HuH-7.5 (cell line): Measurements from ENCODE around the gene FXYD7.
A peak's percentile ranks its signal among the peaks of the same experiment; 100 is the strongest.

Experiments used
- DNase-seq: peaks from one replicate; pipeline ENCODE4 v3.0.0; 2011; ENCODE audit warnings: low spot score

FXYD7 gene

DNA sequence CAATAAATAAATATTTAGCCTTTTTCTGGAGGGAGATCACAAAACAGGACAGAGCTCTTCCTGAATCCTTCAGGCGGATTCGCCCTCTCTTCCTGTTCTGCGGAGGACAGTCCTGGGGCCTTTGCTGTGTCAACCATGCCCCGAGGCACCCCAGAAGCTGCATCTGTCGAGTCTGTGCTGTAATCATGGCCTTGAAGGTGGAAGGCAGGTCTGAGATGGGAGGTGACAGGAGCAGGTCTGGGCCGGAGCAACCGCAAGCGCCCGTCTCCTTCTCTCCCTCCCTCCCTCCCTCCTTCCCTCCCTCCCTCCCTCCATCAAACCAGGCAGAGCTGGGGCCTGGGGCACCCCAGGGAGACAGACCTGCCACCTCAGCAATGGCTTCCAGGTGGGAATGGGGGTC lies 32.1 kb upstream of the FXYD7 start:
- DNase-seq, result no peak

DNA sequence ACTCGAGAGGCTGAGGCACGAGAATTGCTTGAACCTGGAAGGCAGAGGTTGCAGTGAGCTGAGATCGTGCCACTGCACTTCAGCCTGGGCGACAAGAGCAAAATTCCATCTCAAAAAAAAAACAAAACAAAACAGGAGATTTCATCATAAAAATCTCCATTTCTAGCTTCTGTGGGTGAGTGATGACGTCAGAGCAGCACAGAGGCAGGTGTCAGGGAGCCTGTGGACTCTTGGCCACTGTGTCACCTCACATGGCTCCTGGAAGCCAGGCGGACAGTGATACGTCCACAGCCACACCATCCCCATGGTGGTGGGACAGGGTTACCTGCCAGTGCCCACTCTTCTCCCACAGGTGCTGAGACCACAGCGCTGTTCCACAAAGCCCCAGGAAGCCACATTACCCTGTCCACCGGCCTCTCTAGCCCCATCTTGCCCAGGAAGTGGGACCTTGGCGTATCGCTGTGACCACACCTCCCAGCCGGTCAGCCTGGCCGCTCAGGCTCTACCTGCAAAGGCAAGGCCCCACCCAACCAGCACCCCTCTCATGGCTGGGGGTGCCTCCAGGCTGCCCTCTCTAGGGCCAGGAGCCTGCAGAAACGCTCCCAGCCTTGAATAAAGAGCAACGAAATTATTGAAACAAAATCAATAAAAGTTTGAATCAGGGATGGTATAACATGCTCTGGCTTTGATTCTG lies 29.9 kb upstream of the FXYD7 start:
- no peak for DNase-seq

DNA sequence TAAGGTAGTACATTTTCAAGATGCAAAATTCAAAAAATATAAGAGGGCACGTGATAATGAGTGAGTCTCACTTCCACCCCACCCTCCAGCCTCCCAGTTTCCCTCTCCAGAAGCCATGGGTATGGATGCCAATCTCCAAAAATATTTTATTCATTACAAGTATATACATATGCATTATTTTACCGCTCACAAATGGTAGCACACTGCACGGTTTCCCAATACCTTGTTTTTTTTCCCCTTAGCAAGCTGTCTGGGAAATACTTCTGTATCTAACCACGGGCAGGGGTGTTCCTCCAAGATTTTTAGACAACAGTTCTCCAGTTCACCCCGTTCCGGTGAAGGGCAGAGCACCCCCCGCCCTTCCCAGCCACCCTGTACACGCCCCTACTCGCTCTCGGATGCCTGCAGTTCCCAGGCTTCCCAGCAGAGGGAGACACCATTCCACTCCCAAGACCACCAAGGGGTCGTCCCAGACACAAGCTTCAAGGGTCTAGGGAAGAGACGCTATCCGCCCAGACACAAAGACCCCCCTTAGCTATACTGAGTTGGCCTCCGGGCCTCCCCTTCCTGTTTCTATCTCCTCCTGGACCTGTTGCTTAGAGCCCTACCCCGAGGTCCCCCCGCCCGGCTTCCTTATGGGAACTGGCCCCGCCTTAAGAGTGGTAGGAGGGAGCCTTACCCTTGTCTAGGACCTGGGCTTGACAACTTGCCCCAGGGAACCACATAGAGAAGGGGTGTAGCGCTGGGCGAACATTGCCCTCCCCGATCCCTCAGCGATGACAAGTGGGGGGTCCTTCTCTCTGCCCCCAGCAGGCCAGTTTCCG lies 28.5 kb upstream of the FXYD7 start:
- DNase-seq, result peak; percentile 76

DNA sequence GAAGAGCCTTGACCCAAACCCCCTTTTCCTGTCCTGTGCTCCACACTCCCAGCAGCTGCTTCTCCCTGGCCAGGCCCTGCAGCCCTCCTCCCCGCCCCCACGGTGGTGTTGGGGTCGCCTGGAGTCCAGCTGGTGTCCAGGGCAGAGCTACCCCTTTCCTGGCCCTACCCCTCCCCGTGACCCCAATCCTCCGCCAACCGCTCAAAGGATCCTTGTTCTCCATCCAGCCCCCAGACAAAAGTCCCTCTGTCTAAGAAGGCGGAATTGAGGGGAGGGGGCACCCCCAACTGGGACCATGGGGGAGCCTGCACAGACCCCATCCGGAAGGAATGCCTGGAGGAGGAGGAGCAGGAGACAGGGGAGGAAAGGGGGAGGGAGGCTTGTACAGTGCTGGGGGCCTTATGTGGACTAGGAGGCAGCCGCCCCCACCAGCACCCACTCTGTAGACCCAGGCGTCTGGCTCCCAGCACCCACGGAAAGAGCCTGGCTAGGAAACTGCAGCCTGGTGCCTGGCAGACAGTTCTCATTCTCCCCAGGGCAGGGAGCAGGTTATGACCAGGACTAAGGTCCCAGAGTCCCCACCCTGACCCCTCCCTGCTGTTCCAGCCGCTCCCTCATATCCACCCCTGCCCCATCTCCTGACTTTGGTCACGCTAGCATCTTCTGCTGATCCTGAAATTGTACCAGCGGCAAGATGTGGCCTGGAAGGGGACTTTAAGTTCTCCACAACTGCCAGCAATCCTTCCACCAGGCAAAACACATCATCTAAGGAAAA lies 27.7 kb upstream of the FXYD7 start, which contains the start of gene FXYD3:
FXYD3 (plus strand) TSS at position 647 of the 775 bp plus-strand sequence. CDS start 3,554 bp downstream, outside the sequence.
- no peak for DNase-seq

DNA sequence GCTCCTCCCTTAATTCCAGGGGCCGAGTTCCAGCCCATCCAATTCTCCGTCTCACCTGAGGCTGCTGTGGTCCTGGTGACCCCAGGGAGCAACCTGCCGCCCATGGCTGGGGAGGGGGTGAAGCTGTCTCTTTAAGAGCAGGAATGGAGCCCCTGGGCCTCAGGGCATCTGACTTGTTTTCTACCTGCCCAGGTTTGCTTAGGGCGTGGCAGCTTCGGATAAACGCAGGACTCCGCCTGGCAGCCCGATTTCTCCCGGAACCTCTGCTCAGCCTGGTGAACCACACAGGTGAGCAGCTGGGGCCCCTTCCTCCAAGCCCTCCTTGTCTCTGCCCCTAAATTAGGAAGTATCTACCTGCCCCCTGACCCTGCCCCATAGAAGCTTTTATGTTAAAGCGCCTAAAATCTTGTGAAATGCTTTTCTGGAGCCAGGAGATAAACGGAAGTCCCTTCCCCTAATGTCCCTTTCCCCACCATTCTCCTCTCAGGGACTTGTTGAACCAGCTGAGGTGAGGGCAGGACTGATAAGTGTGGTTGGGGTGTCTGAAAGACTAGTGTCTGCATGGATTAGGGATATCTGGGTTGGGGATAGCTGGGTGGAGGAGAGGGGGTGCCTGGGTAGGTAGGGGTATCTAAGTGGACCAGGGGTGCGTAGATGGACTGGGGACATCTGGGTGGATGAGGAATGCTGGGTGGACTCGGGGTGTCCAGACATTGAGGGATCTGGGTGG lies 26.8 kb upstream of the FXYD7 start:
- no peak for DNase-seq

DNA sequence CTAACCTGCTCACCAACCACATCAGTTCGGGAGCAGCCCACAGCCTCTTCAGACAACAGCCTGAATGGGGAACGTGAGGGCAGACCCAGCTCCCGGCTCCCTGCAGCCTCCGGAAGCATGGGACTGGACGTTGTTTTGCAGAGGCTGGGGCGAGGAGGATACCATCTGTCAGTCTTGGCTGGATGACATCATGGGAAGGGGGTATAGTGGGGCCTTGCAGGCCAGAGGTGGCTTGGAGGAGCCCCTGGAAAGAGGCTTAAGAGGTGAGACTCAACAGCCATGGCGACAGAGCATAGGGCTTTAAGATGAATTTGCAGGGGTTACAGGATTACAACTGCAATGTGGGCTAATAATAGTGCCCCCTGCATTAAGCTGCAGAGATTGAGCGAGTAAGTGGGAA lies 25.9 kb upstream of the FXYD7 start:
- DNase-seq, result no peak

DNA sequence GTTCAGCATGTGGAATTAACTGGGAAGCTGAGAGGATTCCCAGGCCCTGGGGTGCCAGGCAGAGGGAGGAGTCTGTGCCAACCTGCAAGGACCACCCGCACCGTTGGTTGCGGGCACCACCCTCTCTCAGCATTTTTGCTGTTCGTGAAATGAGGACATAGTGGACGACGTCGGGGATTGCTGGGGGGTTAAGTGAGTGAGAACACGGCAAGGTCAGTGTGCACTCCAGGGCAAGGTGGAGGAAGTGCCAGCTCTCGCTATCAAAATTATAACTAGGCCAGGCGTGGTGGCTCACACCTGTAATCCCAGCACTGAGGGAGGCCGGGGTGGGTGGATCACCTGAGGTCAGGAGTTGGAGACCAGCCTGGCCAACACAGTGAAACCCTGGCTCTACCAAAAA lies 25.3 kb upstream of the FXYD7 start:
- DNase-seq, result no peak

DNA sequence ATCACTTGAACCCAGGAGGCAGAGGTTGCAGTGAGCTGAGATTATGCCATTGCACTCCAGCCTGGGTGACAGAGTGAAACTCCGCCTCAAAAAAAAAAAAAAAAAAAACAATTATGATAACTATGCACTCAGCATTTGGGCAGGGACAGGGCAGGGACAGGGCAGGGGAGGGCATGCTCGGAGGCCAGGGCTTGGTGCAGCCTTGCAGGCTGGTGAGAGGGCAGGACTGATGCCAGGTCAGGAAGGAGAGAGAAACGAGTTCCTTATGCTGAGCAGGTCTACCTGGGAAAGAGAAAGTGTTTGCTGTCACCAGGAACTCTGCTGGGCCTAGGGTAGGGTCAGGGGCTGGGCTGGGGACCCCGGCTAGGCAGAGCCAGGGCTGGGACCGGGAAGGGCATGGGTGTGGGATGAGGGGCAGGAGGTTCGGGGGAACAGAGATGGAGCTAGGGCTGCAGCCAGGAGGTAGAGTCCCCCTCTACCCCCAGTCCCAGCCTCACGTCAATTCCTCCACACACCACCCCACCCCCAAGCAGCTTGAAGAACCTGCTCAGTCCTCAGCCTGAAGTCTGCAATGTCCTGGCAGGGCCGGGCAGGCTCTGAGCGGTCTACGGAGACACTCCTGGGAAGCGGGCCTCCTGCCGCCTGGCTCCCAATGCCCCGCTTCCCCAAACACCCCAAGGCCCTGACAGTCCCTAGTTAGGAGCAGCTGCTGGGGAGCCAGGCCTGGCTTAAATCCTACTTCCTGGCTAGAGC lies 24.6 kb upstream of the FXYD7 start:
- DNase-seq, result no peak

DNA sequence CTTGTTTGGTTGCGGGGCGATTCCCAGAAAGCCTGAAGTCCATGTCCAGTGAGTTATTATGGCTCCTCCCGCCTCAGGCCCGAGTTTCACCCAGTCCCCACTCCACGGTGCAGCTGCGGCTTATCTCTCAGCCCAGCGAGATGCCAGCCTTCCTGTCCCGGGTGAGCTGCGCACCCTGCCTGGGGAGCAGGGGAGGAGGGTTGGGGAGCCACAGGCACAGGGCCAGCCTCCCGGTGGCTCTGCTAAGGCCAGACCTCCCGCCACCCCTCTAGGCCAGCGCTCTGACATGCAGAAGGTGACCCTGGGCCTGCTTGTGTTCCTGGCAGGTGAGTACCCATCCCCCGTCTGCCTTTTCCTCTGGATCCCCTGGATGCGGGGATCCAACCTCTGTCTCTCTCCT lies 24.0 kb upstream of the FXYD7 start:
- no peak for DNase-seq

DNA sequence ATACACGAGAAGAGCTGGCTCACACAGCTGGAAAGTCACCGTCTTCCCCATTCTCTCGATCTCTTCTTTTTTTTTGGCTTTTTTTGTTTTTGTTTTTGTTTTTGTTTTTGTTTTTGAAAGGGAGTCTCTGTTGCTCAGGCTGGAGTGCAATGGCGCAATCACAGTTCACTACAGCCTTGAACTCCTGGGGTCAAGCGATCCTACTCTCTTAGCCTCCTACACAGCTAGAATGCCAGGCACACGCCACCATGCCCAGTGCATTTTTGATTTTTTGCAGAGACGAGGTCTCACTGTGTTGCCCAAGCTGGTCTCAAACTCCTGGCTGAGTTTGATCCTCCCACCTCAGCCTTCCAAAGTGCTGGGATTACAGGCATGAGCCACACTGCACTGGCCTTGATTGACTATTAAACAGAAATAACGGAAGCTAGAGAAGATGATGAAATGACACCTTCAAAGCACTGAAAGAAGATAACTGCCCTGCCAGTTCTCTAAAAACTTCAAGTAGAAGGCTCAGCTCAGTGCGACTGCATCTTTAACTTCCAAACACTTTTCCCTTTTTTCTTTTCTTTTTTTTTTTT lies 23.4 kb upstream of the FXYD7 start:
- no peak for DNase-seq

DNA sequence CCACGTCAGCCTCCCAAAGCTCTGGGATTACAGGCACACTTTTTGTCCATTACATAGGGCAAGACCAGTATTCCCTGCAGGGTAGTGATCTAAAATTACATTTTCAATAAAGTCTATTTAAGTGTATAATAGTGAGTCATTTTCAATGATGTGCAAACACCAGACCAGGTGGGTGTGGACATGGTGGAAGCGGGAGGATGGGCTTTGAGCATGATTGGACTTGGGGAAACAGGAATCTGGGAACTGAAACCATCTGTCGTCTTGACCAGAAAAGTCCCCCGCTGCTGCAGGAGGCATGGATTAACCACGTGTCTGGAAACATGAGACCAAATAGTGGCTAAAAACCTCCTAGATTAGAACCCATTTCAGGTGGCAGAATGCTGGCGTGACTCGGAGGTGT lies 22.6 kb upstream of the FXYD7 start:
- DNase-seq, result no peak

DNA sequence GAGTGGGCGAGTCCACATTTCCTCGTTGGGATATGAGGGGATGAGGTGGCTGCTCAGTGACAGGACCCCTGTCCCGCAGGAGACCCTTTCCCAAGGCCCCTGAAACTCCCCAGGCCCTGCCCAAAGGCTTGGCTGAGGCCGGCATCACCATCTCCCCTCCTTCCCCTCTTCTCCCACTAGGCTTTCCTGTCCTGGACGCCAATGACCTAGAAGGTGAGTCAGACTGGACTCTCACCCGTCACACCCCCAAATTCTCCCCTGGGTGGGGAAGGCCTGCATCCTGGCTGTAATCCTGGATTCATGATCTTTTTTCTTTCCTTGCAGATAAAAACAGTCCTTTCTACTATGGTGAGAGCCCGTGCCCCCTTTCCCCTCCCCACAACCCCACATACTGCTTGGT lies 22.2 kb upstream of the FXYD7 start:
- DNase-seq, result no peak

DNA sequence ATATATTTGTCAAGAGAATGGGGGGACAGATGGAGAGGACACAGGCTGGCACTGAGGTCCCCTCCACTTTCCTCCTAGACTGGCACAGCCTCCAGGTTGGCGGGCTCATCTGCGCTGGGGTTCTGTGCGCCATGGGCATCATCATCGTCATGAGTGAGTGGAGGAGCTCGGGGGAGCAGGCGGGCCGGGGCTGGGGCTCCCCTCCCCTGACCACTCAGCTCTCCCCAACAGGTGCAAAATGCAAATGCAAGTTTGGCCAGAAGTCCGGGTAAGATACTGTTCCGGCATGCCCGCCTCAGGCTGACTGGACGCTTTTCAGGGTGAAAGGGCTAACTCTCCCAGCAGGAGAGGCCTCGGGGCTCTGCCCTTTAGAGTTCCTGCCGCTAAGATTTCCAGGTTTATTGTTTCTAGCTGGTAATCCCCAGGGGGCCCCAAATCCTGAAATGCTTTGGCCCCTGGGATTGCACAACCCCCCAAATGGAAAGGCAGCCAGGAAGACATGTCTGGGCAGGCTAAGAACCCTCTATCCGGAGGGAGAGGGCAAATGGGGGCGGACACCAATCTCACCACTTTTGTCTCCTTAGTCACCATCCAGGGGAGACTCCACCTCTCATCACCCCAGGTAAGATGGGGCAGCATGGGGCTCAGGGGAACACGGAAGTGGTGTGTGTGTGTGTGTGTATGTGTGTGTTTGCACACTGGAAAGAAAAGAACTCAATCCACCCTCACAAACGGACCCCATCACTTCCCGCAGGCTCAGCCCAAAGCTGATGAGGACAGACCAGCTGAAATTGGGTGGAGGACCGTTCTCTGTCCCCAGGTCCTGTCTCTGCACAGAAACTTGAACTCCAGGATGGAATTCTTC lies 20.1 kb upstream of the FXYD7 start:
- DNase-seq, result no peak

DNA sequence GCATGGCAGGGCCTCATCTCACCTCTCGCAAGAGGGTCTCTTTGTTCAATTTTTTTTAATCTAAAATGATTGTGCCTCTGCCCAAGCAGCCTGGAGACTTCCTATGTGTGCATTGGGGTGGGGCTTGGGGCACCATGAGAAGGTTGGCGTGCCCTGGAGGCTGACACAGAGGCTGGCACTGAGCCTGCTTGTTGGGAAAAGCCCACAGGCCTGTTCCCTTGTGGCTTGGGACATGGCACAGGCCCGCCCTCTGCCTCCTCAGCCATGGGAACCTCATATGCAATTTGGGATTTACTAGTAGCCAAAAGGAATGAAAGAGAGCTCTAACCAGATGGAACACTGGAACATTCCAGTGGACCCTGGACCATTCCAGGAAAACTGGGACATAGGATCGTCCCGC lies 19.5 kb upstream of the FXYD7 start:
- DNase-seq, result no peak

DNA sequence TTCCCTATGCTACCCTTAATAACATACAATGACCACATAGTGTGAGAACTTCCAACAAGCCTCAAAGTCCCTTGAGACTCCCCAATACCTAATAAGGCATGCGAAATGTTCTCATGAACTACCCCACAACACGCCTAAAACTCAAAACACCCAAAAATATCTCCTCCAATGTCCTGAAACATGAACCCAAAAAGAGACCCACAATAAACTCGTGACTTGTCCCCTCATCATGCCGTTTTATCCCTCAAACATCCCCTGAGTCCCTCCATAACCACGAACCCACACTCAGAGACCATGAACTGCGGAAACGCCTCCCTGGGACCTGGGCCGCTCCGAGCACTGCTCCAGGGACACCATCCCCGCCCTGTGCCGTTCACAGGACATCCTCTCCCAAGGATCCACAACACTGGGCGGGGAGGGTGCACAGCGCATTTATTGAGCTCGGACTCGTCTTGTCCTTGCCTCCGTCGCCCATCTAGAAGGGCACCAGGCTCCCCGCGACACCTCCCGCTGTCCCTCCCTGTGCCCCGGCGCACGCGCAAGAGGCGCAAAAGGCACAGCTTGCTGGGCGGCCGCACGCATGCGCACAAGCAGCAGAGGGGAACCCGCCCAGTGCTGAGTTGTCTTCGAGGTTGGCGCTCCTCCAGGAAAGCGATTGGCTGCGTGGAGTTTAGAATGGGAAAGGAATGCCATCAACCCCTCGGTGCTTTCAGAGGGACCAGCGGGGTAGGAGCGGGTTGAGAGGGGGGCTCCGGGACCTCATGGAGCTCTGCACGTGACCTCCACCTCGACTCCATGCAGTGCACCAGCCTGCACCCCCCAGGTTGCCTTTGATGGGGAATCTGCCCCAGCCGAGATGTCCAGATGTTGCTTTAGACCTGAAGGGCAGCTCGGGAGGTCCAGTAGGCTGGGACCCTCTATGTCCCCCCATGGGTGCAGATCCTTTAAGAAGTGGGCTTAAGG lies 18.7 kb upstream of the FXYD7 start:
- no peak for DNase-seq

DNA sequence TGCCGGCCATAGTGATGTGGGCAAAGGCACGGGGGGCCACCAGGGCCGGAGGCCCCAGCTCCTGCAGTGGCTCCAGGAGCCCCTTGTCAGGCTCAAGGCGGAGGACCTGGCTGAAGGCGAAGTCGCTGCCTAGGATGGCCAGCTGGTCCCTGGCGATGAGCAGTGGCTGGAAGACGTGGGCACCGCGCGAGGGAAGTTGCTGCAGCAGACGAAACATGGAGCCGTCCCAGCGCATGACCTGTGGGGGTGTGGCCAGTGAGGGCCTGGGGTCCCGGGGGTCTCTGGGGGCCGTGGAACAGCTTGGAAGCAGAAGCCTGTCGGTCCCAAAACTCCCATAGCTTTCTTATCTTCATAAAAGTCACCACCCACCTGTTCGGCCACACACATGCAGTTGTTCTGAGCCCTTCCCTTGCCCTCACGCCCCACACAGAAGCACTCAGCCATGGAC lies 17.8 kb upstream of the FXYD7 start:
- DNase-seq, result no peak

DNA sequence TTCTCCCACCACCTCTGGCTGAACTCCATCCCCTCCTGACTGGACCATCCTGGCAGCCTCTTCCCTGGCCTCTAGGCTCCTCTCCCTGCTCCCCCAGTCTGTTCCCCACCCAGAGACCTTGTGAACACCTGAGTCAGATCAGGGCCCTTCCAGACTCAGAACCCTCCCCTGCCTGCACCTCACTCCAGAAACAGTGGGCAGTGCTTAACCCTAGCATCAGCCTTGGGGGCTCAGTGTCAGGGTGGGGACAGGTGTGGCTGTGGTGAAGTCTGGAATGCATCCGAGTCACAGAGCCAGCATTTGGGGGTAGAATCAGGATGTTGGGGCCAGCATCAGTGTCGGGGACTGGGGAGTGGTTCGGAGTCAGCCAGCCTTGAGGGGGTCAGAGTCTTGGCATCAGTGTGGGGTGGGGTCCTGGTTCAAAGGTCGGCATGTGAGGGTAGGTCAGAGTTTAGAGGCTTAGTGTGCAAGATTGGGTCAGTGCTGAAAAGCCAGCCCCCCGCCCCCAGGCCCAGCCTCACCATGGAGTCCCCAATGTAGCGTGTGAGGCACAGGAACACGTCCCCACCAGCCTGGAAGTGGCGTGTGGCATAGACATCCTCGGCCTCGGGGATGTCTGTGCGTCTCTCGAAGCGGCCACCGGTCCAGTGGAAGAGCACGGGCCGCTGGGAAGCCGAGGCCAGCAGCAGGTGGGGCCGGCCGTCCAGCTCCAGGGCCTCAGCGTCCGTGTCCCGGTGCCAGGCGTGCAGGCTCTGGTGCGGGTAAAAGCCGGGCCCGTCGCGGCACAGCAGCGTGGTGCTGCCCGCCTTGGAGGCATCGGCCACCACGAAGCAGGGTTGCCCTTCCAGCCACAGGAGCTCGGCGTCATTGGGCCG lies 17.1 kb upstream of the FXYD7 start:
- no peak for DNase-seq

DNA sequence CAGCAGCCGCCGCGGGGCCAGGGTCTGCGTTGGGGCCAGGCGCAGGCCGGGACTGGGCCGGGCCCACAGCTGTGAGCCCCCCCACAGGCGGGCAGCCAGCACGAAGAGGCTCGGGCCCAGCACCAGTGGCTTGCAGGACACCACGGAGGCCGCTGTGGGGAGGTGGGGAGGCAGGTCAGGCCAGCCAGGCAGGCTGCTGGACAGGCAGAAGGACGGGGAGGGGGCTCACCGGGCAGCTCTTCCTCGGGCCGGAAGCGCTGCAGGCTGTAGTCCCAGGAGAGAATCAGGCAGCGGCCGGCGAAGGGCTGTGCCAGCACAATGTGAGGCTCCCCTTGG lies 16.5 kb upstream of the FXYD7 start:
- DNase-seq, result no peak
